ENCODE measurements around the gene VMP1. TPM values are rescaled to one million over a fixed set of nuclear protein-coding genes. Genes with fewer than 3 reads are reported as not detected.

VMP1 gene
- total and polyA plus RNA-seq, 12 donors = 52.4 to 335 (median 130) TPM

GRCh38 chr17:59838052-59838916 is 130.8 kb downstream of the VMP1 start:
- WGBS, 4 donors = 23 to 33% (median 31%) methylated on average over 8 of the region's 8 CpGs
- peak overlapping the region in 3 of 4 donors; percentile 38 to 81 (median 38) for H3K4me3 ChIP-seq
- no peaks in the 10 kb centered on the region for H3K9me3 ChIP-seq (replicated peaks in 1 of 3)
- no peak for TF ChIP-seq POLR2A (IDR thresholded peaks at IDR 0.05)
- TF ChIP-seq CTCF (IDR thresholded peaks at IDR 0.05) = no peak
- peak overlapping the region; percentile 83 to 99 (median 96) for H3K27ac ChIP-seq
- intact Hi-C loops (cut with DNase I) = loop anchor here in 1 of 2 donors (10.0 kb wide), 1 partner anchor 73 kb away; no protein-coding TSS in a partner anchor
- peak in 2 of 7 donors; percentile 21 to 55 for DNase-seq
- peaks cover 13 to 21% of the 10 kb centered on the region in 2 donors for H3K4me1 ChIP-seq (replicated peaks in 1 of 2)
- H3K36me3 ChIP-seq (replicated peaks in 1 of 2) = peaks cover 0 to 27% of the 10 kb centered on the region in 2 donors
- no peaks in the 10 kb centered on the region for H3K27me3 ChIP-seq

GRCh38 chr17:59839651-59840328 is 132.3 kb downstream of the VMP1 start:
- Histone ChIP-seq H3K27me3 (no peaks in the 10 kb centered on the region), H3K9me3 (replicated peaks in 1 of 3) (no peaks in the 10 kb centered on the region), H3K27ac (peak overlapping the region; percentile 83 to 99 (median 96)), H3K4me1 (replicated peaks in 1 of 2) (peaks cover 13 to 23% of the 10 kb centered on the region in 2 donors), H3K36me3 (replicated peaks in 1 of 2) (peaks cover 0 to 27% of the 10 kb centered on the region in 2 donors), H3K4me3 (peak overlapping the region in 3 of 4 donors; percentile 38 to 81 (median 38))
- DNase-seq = peak in 1 of 7 donors; percentile 35
- 53 to 63% (median 58%) methylated on average over 6 of the region's 6 CpGs for WGBS, 4 donors
- intact Hi-C loops (cut with DNase I) = loop anchor here in 1 of 2 donors (10.0 kb wide), 1 partner anchor 75 kb away; no protein-coding TSS in a partner anchor
- TF ChIP-seq CTCF (IDR thresholded peaks at IDR 0.05) (no peak), POLR2A (IDR thresholded peaks at IDR 0.05) (no peak)

GRCh38 chr17:59840329-59841090 is 133.1 kb downstream of the VMP1 start:
- WGBS, 4 donors = 48 to 67% (median 51%) methylated on average over 4 of the region's 4 CpGs
- no peaks in the 10 kb centered on the region for H3K9me3 ChIP-seq (replicated peaks in 1 of 3)
- H3K36me3 ChIP-seq (replicated peaks in 1 of 2) = peaks cover 0 to 27% of the 10 kb centered on the region in 2 donors
- peak overlapping the region in 2 of 4 donors; percentile 8 to 81 for H3K4me3 ChIP-seq
- intact Hi-C loops (cut with DNase I) = no loop called here
- no peaks in the 10 kb centered on the region for H3K27me3 ChIP-seq
- TF ChIP-seq CTCF (IDR thresholded peaks at IDR 0.05) (no peak), POLR2A (IDR thresholded peaks at IDR 0.05) (no peak)
- peak overlapping the region; percentile 47 to 99 (median 96) for H3K27ac ChIP-seq
- H3K4me1 ChIP-seq (replicated peaks in 1 of 2) = peaks cover 20 to 30% of the 10 kb centered on the region in 2 donors
- DNase-seq = peak in 1 of 7 donors; percentile 48
